Measurements from ENCODE around the gene MTHFD2.

GRCh38 chr2:74259733-74260132 lies 61.3 kb downstream of the MTHFD2 start:
- TF ChIP-seq POLR2AphosphoS5 (IDR thresholded peaks at IDR 0.05; ENCODE audit: low read depth, low read length), result no peak
- no peak for TF ChIP-seq REST (IDR thresholded peaks at IDR 0.05; ENCODE audit: insufficient read depth in 1 of 2, low read depth in 2 of 2, low read length in 2 of 2)
- TF ChIP-seq SIN3A (IDR thresholded peaks at IDR 0.05; ENCODE audit: borderline replicate concordance, insufficient read depth, low read length), result no peak
- no peak for TF ChIP-seq TAF1 (IDR thresholded peaks at IDR 0.05; ENCODE audit: borderline replicate concordance, insufficient read depth, low read length)
